ENCODE data around the gene NT5DC3. TPM values are rescaled to one million over a fixed set of nuclear protein-coding genes. Genes with fewer than 3 reads are reported as not detected.

The NT5DC3 gene
- total RNA-seq, 2 experiments from 2014 or later, result 4.7 to 7.5 TPM

DNA sequence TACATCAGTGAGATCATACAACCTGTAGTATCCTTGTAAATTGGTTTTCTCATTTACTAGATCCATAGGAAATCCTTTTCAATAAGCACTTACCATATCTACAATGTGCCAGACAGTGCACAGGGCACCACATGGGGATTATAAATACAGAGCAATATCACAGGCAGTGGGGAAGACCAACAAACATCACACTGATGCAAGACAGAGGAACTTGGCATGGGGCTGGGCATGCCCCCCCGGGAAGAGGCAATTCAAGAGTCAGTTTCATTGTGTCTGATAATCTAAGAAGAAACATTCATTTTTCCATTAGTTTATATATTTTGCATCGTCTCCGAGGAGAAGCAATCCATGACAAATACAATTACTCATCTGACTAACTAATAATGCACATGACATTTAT lies 16.2 kb downstream of the NT5DC3 start:
- H3K4me1 ChIP-seq (ENCODE audit: insufficient read depth, low read length, poor library complexity, severe bottlenecking), result no peaks in the 10 kb centered on the region
- ChIA-PET CTCF (ENCODE audit: unreplicated experiment) (no interaction called here), POLR2A (no interaction called here)
- H3K36me3 ChIP-seq (ENCODE audit: insufficient read depth, low read length), result no peaks in the 10 kb centered on the region
- no peak for DNase-seq (ENCODE audit: low spot score)
- no TSS peak for BruUV-seq (replicated peaks)
- H3K4me2 ChIP-seq (ENCODE audit: low read length), result no peak overlapping the region
- H2AFZ ChIP-seq (ENCODE audit: low read length), result no peak overlapping the region
- H4K20me1 ChIP-seq (ENCODE audit: insufficient read depth, low read length), result no peaks in the 10 kb centered on the region
- no peaks in the 10 kb centered on the region for H3K9me2 ChIP-seq (ENCODE audit: insufficient read depth, low read length)
- H3K9me3 ChIP-seq (ENCODE audit: low read length), result no peaks in the 10 kb centered on the region
- TF ChIP-seq, protein P1, sequence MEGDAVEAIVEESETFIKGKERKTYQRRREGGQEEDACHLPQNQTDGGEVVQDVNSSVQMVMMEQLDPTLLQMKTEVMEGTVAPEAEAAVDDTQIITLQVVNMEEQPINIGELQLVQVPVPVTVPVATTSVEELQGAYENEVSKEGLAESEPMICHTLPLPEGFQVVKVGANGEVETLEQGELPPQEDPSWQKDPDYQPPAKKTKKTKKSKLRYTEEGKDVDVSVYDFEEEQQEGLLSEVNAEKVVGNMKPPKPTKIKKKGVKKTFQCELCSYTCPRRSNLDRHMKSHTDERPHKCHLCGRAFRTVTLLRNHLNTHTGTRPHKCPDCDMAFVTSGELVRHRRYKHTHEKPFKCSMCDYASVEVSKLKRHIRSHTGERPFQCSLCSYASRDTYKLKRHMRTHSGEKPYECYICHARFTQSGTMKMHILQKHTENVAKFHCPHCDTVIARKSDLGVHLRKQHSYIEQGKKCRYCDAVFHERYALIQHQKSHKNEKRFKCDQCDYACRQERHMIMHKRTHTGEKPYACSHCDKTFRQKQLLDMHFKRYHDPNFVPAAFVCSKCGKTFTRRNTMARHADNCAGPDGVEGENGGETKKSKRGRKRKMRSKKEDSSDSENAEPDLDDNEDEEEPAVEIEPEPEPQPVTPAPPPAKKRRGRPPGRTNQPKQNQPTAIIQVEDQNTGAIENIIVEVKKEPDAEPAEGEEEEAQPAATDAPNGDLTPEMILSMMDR (conservative IDR thresholded peaks at IDR 0.05; ENCODE audit: low read length), result no peak
- no peak for TF ChIP-seq EZH2phosphoT487 (IDR thresholded peaks at IDR 0.05; ENCODE audit: borderline replicate concordance, low read depth, low read length)
- no peak overlapping the region for H3K27ac ChIP-seq (ENCODE audit: low read depth, low read length, poor library complexity, severe bottlenecking)
- intact Hi-C loops (cut with micrococcal nuclease; ENCODE audit: unreplicated experiment), result no loop called here
- no peak overlapping the region for H3K4me3 ChIP-seq (ENCODE audit: low read depth, low read length, poor library complexity, severe bottlenecking)
- no peaks in the 10 kb centered on the region for H3K79me2 ChIP-seq (ENCODE audit: insufficient read depth, low read depth, low read length)

DNA sequence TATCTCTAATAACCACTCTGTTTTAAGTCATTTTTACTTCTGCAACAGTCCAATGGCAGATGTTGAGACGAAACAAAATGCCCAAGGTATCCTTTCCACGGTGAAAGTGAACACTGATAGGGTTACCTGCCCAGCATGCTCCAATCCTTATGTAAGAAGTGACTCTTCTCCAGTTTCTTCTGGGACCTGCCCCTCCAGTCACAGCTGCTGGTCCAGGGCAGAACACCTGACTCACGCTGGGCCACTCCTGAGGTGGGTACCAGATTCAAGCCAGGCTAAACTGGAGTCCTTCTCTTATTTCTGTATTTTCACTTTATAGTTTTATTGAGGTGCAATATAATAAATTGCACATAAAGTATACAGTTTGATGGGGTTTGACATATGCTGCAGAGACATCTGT lies 16.7 kb downstream of the NT5DC3 start:
- Histone ChIP-seq H2AFZ (ENCODE audit: low read length) (no peak overlapping the region), H3K4me1 (ENCODE audit: insufficient read depth, low read length, poor library complexity, severe bottlenecking) (no peaks in the 10 kb centered on the region), H3K79me2 (ENCODE audit: insufficient read depth, low read depth, low read length) (no peaks in the 10 kb centered on the region), H3K9me3 (ENCODE audit: low read length) (no peaks in the 10 kb centered on the region), H3K9me2 (ENCODE audit: insufficient read depth, low read length) (no peaks in the 10 kb centered on the region), H3K4me2 (ENCODE audit: low read length) (no peak overlapping the region), H4K20me1 (ENCODE audit: insufficient read depth, low read length) (no peaks in the 10 kb centered on the region), H3K36me3 (ENCODE audit: insufficient read depth, low read length) (no peaks in the 10 kb centered on the region), H3K27ac (ENCODE audit: low read depth, low read length, poor library complexity, severe bottlenecking) (no peak overlapping the region), H3K4me3 (ENCODE audit: low read depth, low read length, poor library complexity, severe bottlenecking) (no peak overlapping the region)
- BruUV-seq (replicated peaks), result no TSS peak
- TF ChIP-seq EZH2phosphoT487 (IDR thresholded peaks at IDR 0.05; ENCODE audit: borderline replicate concordance, low read depth, low read length), result no peak
- TF ChIP-seq, protein P1 (conservative IDR thresholded peaks at IDR 0.05; ENCODE audit: low read length), result no peak
- no peak for DNase-seq (ENCODE audit: low spot score)
- ChIA-PET POLR2A (interaction anchor here (1.1 kb wide), 1 partner anchor 12 kb away, joined by 3 read pairs; no protein-coding TSS in a partner anchor), CTCF (ENCODE audit: unreplicated experiment) (no interaction called here)
- intact Hi-C loops (cut with micrococcal nuclease; ENCODE audit: unreplicated experiment), result no loop called here

DNA sequence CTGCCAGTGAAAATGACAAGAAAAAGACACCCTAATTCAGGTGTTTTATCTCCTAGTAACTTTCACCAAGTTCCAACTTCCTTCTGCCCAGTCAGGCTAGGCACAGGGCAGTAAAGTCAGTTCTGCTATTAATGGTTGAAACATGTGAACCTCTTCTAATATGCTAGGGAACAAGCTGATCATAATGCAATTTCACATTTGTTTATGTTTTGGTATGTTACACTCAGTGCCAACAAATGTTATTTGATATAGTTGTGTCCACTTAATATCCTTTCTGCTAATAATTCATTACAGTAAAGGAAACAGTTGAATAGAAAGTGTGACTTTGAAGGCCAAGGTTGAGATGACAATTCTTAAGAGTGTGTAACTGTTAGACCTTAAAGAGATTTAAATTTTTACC lies 17.2 kb downstream of the NT5DC3 start:
- CTCF ChIA-PET (ENCODE audit: unreplicated experiment), result no interaction called here
- Histone ChIP-seq H3K9me3 (ENCODE audit: low read length) (no peaks in the 10 kb centered on the region), H3K4me3 (ENCODE audit: low read depth, low read length, poor library complexity, severe bottlenecking) (no peak overlapping the region), H3K27ac (ENCODE audit: low read depth, low read length, poor library complexity, severe bottlenecking) (no peak overlapping the region), H4K20me1 (ENCODE audit: insufficient read depth, low read length) (no peaks in the 10 kb centered on the region), H2AFZ (ENCODE audit: low read length) (no peak overlapping the region), H3K9me2 (ENCODE audit: insufficient read depth, low read length) (no peaks in the 10 kb centered on the region), H3K79me2 (ENCODE audit: insufficient read depth, low read depth, low read length) (no peaks in the 10 kb centered on the region), H3K4me2 (ENCODE audit: low read length) (no peak overlapping the region), H3K36me3 (ENCODE audit: insufficient read depth, low read length) (no peaks in the 10 kb centered on the region), H3K4me1 (ENCODE audit: insufficient read depth, low read length, poor library complexity, severe bottlenecking) (no peaks in the 10 kb centered on the region)
- BruUV-seq (replicated peaks), result no TSS peak
- TF ChIP-seq, protein P1 (conservative IDR thresholded peaks at IDR 0.05; ENCODE audit: low read length), result no peak
- TF ChIP-seq EZH2phosphoT487 (IDR thresholded peaks at IDR 0.05; ENCODE audit: borderline replicate concordance, low read depth, low read length), result no peak
- intact Hi-C loops (cut with micrococcal nuclease; ENCODE audit: unreplicated experiment), result no loop called here
- POLR2A ChIA-PET, result interaction anchor here (1.1 kb wide), 1 partner anchor 13 kb away, joined by 3 read pairs; no protein-coding TSS in a partner anchor
- DNase-seq (ENCODE audit: low spot score), result no peak

Data from OCI-LY7 (cell line).